Body of pancreas (tissue), 4 donors: Measurements from ENCODE around the gene CDHR4.
"Not testable (repeated sequence)": the region's sequence is repeated elsewhere in the genome, so short reads cannot be mapped to it uniquely, and the experiment has no call there.

Experiments used
- CTCF ChIP-seq, 7 experiments: fragments of 450-650 bp in 4 of 7; fragments of 200-600 bp in 3 of 7; sonication (generic) in 3 of 7; IDR thresholded peaks; one replicate each; pipeline ENCODE4 v1.5.1; 2016 to 2019; ENCODE audit warnings: antibody characterized with exemption in 7 of 7
- POLR2A ChIP-seq, 3 donors: fragments of 450-650 bp; IDR thresholded peaks; one replicate each; pipeline ENCODE4 v1.6.1; 2016; ENCODE audit warnings: antibody characterized with exemption in 3 of 3, mild to moderate bottlenecking in 2 of 3

DNA sequence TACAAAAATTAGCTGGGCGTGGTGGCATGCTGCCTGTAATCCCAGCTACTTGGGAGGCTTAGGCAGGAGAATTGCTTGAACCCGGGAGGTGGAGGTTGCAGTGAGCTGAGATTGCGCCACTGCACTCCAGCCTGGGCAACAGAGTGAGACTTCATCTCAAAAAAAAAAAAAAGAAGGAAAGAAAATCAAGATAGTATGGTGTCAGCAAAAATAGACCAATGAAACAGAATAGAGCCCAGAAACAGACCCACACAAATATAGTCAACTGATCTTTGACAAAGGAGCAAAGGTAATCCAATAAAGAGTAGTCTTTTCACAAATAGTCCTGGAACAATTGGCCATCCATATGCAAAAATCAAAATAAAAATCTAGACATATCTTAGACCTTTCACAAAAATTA is 23.5 kb upstream of the CDHR4 start:
- TF ChIP-seq CTCF, POLR2A (IDR thresholded peaks at IDR 0.05): not testable (repeated sequence)
